ENCODE data around the gene ZBTB7C. TPM values are rescaled to one million over a fixed set of nuclear protein-coding genes. Genes with fewer than 3 reads are reported as not detected.

ZBTB7C gene
- total and polyA plus RNA-seq, 3 experiments from 2014 or later: 0.13 TPM; not detected in 2

- POLR2A ChIA-PET: no interaction called here
- Mint-ChIP-seq H3K9me3 (no peaks in the 10 kb centered on the region), H3K36me3 (no peaks in the 10 kb centered on the region), H3K27me3 (peaks cover 4 to 10% of the 10 kb centered on the region in 2 donors), H3K4me1 (peaks cover 0 to 2% (median 0%) of the 10 kb centered on the region in 3 donors), H3K27ac (no peak overlapping the region), H3K4me3 (no peak overlapping the region)
- no peak for DNase-seq
- H3K4me1 ChIP-seq (ENCODE audit: insufficient read depth, low read length): no peaks in the 10 kb centered on the region
- no peaks in the 10 kb centered on the region for H3K36me3 ChIP-seq (ENCODE audit: insufficient read depth, low read length)
- no peak overlapping the region for H3K4me3 ChIP-seq (ENCODE audit: low read length)
- H3K27ac ChIP-seq (ENCODE audit: low read depth, low read length): no peak overlapping the region
- CTCF ChIA-PET: no interaction called here
- no peaks in the 10 kb centered on the region for H3K27me3 ChIP-seq (ENCODE audit: insufficient read depth, low read length, poor library complexity, severe bottlenecking)
- H3K9me3 ChIP-seq (ENCODE audit: low read length): no peaks in the 10 kb centered on the region
Observed at GRCh38 chr18:48265328-48265727, 143.9 kb downstream of the ZBTB7C start.

GRCh38 chr18:48263914-48264902, 145.0 kb downstream of the ZBTB7C start:
- POLR2A ChIA-PET: no interaction called here

GRCh38 chr18:48263192-48263853, 145.9 kb downstream of the ZBTB7C start:
- H3K4me1 ChIP-seq (ENCODE audit: insufficient read depth, low read length): no peaks in the 10 kb centered on the region
- no peak overlapping the region for H3K27ac ChIP-seq (ENCODE audit: low read depth, low read length)
- H3K4me3 ChIP-seq (ENCODE audit: low read length): no peak overlapping the region
- H3K36me3 Mint-ChIP-seq: no peaks in the 10 kb centered on the region
- CTCF ChIA-PET: no interaction called here
- POLR2A ChIA-PET: no interaction called here
- no peaks in the 10 kb centered on the region for H3K9me3 ChIP-seq (ENCODE audit: low read length)
- no peaks in the 10 kb centered on the region for H3K27me3 ChIP-seq (ENCODE audit: insufficient read depth, low read length, poor library complexity, severe bottlenecking)
- no peak overlapping the region for H3K4me3 Mint-ChIP-seq
- H3K36me3 ChIP-seq (ENCODE audit: insufficient read depth, low read length): no peaks in the 10 kb centered on the region
- peak overlapping the region in 1 of 8 donors; percentile 20 for H3K27ac Mint-ChIP-seq
- H3K4me1 Mint-ChIP-seq: peaks cover 0 to 2% (median 0%) of the 10 kb centered on the region in 3 donors
- H3K9me3 Mint-ChIP-seq: no peaks in the 10 kb centered on the region
- H3K27me3 Mint-ChIP-seq: peaks cover 4 to 6% of the 10 kb centered on the region in 2 donors
- no peak for DNase-seq

More at GRCh38 chr18:48263914-48264902, 145.0 kb downstream of the ZBTB7C start:
- Histone ChIP-seq H3K36me3 (ENCODE audit: insufficient read depth, low read length) (no peaks in the 10 kb centered on the region), H3K27ac (ENCODE audit: low read depth, low read length) (no peak overlapping the region), H3K27me3 (ENCODE audit: insufficient read depth, low read length, poor library complexity, severe bottlenecking) (no peaks in the 10 kb centered on the region), H3K4me1 (ENCODE audit: insufficient read depth, low read length) (no peaks in the 10 kb centered on the region), H3K9me3 (ENCODE audit: low read length) (no peaks in the 10 kb centered on the region), H3K4me3 (ENCODE audit: low read length) (no peak overlapping the region)
- peaks cover 5 to 6% of the 10 kb centered on the region in 2 donors for H3K27me3 Mint-ChIP-seq
- no peak for DNase-seq
- CTCF ChIA-PET: no interaction called here
- H3K36me3 Mint-ChIP-seq: no peaks in the 10 kb centered on the region
- no peak overlapping the region for H3K27ac Mint-ChIP-seq
- no peaks in the 10 kb centered on the region for H3K9me3 Mint-ChIP-seq
- H3K4me1 Mint-ChIP-seq: peaks cover 0 to 2% (median 0%) of the 10 kb centered on the region in 3 donors
- H3K4me3 Mint-ChIP-seq: no peak overlapping the region

GRCh38 chr18:48260237-48260636, 148.9 kb downstream of the ZBTB7C start:
- H3K9me3 Mint-ChIP-seq: peaks cover 0 to 10% (median 5%) of the 10 kb centered on the region in 5 donors
- ChIA-PET POLR2A (no interaction called here), CTCF (no interaction called here)
- no peak for DNase-seq
- H3K27ac Mint-ChIP-seq: no peak overlapping the region
- Histone ChIP-seq H3K27me3 (ENCODE audit: insufficient read depth, low read length, poor library complexity, severe bottlenecking) (no peaks in the 10 kb centered on the region), H3K27ac (ENCODE audit: low read depth, low read length) (no peak overlapping the region), H3K4me1 (ENCODE audit: insufficient read depth, low read length) (no peaks in the 10 kb centered on the region), H3K9me3 (ENCODE audit: low read length) (no peaks in the 10 kb centered on the region), H3K4me3 (ENCODE audit: low read length) (no peak overlapping the region), H3K36me3 (ENCODE audit: insufficient read depth, low read length) (no peaks in the 10 kb centered on the region)
- no peak overlapping the region for H3K4me3 Mint-ChIP-seq
- H3K36me3 Mint-ChIP-seq: peaks cover 0 to 1% (median 0%) of the 10 kb centered on the region in 3 donors
- no peaks in the 10 kb centered on the region for H3K4me1 Mint-ChIP-seq
- H3K27me3 Mint-ChIP-seq: peaks cover 7 to 8% of the 10 kb centered on the region in 2 donors

- Mint-ChIP-seq H3K4me3 (no peak overlapping the region), H3K27me3 (peaks cover 9 to 18% of the 10 kb centered on the region in 2 donors), H3K27ac (peak overlapping the region in 1 of 8 donors; percentile 0), H3K4me1 (no peaks in the 10 kb centered on the region), H3K9me3 (peaks cover 0 to 10% (median 6%) of the 10 kb centered on the region in 5 donors), H3K36me3 (peaks cover 0 to 3% (median 0%) of the 10 kb centered on the region in 3 donors)
- no peaks in the 10 kb centered on the region for H3K27me3 ChIP-seq (ENCODE audit: insufficient read depth, low read length, poor library complexity, severe bottlenecking)
- ChIA-PET CTCF (no interaction called here), POLR2A (no interaction called here)
- no peaks in the 10 kb centered on the region for H3K9me3 ChIP-seq (ENCODE audit: low read length)
- no peak overlapping the region for H3K27ac ChIP-seq (ENCODE audit: low read depth, low read length)
- no peak overlapping the region for H3K4me3 ChIP-seq (ENCODE audit: low read length)
- no peaks in the 10 kb centered on the region for H3K36me3 ChIP-seq (ENCODE audit: insufficient read depth, low read length)
- H3K4me1 ChIP-seq (ENCODE audit: insufficient read depth, low read length): no peaks in the 10 kb centered on the region
- no peak for DNase-seq
Observed at GRCh38 chr18:48256848-48257247, 152.3 kb downstream of the ZBTB7C start.

DNA sequence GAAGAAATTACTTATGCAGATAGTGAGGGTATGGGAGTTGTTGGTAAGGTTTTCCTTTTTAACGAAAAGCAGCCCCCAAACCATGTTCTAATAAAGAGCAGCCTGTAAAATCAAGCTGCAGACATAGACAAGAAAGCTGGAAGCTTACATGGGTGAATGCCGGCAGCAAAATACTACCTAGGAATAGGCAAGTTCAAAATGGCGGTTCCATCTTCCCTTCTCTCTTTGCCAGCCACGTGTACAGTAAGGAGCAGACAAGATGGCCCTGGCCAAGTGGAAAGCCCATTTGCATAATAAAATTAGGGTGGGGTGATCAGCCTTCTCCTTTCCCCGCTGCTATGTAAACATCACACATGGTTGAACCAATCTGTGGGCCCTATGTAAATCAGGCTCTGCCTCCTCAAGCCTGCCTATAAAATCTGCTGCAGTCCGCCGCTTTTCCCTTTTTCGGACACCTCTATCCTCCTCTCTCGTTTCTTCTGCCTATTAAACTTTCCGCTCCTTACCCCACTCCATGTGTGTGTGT, 155.0 kb downstream of the ZBTB7C start:
- Mint-ChIP-seq H3K36me3 (peaks cover 0 to 3% (median 0%) of the 10 kb centered on the region in 3 donors), H3K4me3 (no peak overlapping the region), H3K9me3 (peaks cover 0 to 10% (median 6%) of the 10 kb centered on the region in 5 donors), H3K27me3 (peaks cover 13 to 27% of the 10 kb centered on the region in 2 donors), H3K4me1 (no peaks in the 10 kb centered on the region), H3K27ac (no peak overlapping the region)
- Histone ChIP-seq H3K27ac (ENCODE audit: low read depth, low read length) (no peak overlapping the region), H3K27me3 (ENCODE audit: insufficient read depth, low read length, poor library complexity, severe bottlenecking) (no peaks in the 10 kb centered on the region), H3K36me3 (ENCODE audit: insufficient read depth, low read length) (no peaks in the 10 kb centered on the region), H3K9me3 (ENCODE audit: low read length) (no peaks in the 10 kb centered on the region), H3K4me1 (ENCODE audit: insufficient read depth, low read length) (no peaks in the 10 kb centered on the region), H3K4me3 (ENCODE audit: low read length) (no peak overlapping the region)
- CTCF ChIA-PET: no interaction called here
- POLR2A ChIA-PET: no interaction called here
- DNase-seq: no peak

GRCh38 chr18:48252525-48252924, 156.7 kb downstream of the ZBTB7C start:
- H3K9me3 Mint-ChIP-seq: peaks cover 2 to 6% (median 3%) of the 10 kb centered on the region in 5 donors
- H3K4me3 Mint-ChIP-seq: no peak overlapping the region
- no peak overlapping the region for H3K27ac ChIP-seq (ENCODE audit: low read depth, low read length)
- H3K36me3 Mint-ChIP-seq: peaks cover 0 to 3% (median 0%) of the 10 kb centered on the region in 3 donors
- peaks cover 13 to 19% of the 10 kb centered on the region in 2 donors for H3K27me3 Mint-ChIP-seq
- no peaks in the 10 kb centered on the region for H3K9me3 ChIP-seq (ENCODE audit: low read length)
- H3K27ac Mint-ChIP-seq: no peak overlapping the region
- ChIA-PET CTCF (no interaction called here), POLR2A (no interaction called here)
- H3K36me3 ChIP-seq (ENCODE audit: insufficient read depth, low read length): no peaks in the 10 kb centered on the region
- H3K4me1 Mint-ChIP-seq: no peaks in the 10 kb centered on the region
- no peaks in the 10 kb centered on the region for H3K27me3 ChIP-seq (ENCODE audit: insufficient read depth, low read length, poor library complexity, severe bottlenecking)
- DNase-seq: no peak
- no peaks in the 10 kb centered on the region for H3K4me1 ChIP-seq (ENCODE audit: insufficient read depth, low read length)
- H3K4me3 ChIP-seq (ENCODE audit: low read length): no peak overlapping the region

- ChIA-PET CTCF (no interaction called here), POLR2A (no interaction called here)
- no peaks in the 10 kb centered on the region for H3K4me1 Mint-ChIP-seq
- peaks cover 2 to 3% (median 3%) of the 10 kb centered on the region in 5 donors for H3K9me3 Mint-ChIP-seq
- no peak overlapping the region for H3K4me3 Mint-ChIP-seq
- no peaks in the 10 kb centered on the region for H3K27me3 ChIP-seq (ENCODE audit: insufficient read depth, low read length, poor library complexity, severe bottlenecking)
- H3K27ac ChIP-seq (ENCODE audit: low read depth, low read length): no peak overlapping the region
- H3K4me1 ChIP-seq (ENCODE audit: insufficient read depth, low read length): no peaks in the 10 kb centered on the region
- no peak overlapping the region for H3K4me3 ChIP-seq (ENCODE audit: low read length)
- peaks cover 0 to 2% (median 0%) of the 10 kb centered on the region in 3 donors for H3K36me3 Mint-ChIP-seq
- no peak overlapping the region for H3K27ac Mint-ChIP-seq
- H3K36me3 ChIP-seq (ENCODE audit: insufficient read depth, low read length): no peaks in the 10 kb centered on the region
- DNase-seq: no peak
- peaks cover 11 to 19% of the 10 kb centered on the region in 2 donors for H3K27me3 Mint-ChIP-seq
- H3K9me3 ChIP-seq (ENCODE audit: low read length): no peaks in the 10 kb centered on the region
Observed at GRCh38 chr18:48250918-48251317, 158.3 kb downstream of the ZBTB7C start.
